DND-41 (cell line): ENCODE data around the gene ACER2.
A peak's percentile ranks its signal among the peaks of the same experiment; 100 is the strongest.

Source experiments
- ATAC-seq: fragments of 200-7000 bp; cut with Tn5 transposase; 3 replicates; pipeline ENCODE4 v1.9.1; 2021; ENCODE audit warnings: low read depth; ENCODE audit not compliant: insufficient read depth
- DNase-seq: peaks from one replicate; pipeline ENCODE4 v3.0.0-alpha.2; 2020
- H2AFZ ChIP-seq: 2 replicates; pipeline ENCODE4 v1.6.0; 2012; ENCODE audit warnings: low read depth, low read length
- H3K27ac ChIP-seq: 2 replicates; pipeline ENCODE4 v1.5.1; 2012; ENCODE audit warnings: low read length, inconsistent platforms
- H3K27me3 ChIP-seq: fragments of 200-600 bp; sonication (generic); 2 replicates; pipeline ENCODE4 v1.6.0; 2012; ENCODE audit warnings: low read length, mild to moderate bottlenecking, inconsistent platforms; ENCODE audit not compliant: insufficient read depth, poor library complexity
- H3K36me3 ChIP-seq: 2 replicates; pipeline ENCODE4 v1.5.1; 2012; ENCODE audit warnings: low read length, inconsistent platforms; ENCODE audit not compliant: insufficient read depth
- H3K4me1 ChIP-seq: 2 replicates; pipeline ENCODE4 v1.5.1; 2012; ENCODE audit warnings: mild to moderate bottlenecking, low read length; ENCODE audit not compliant: insufficient read depth
- H3K4me2 ChIP-seq: 2 replicates; pipeline ENCODE4 v1.6.0; 2012; ENCODE audit warnings: mild to moderate bottlenecking, moderate library complexity, low read length, inconsistent platforms; ENCODE audit not compliant: insufficient read depth
- H3K4me3 ChIP-seq, 2 experiments: fragments of 200-600 bp in 1 of 2; shearing (Covaris generic) in 1 of 2; 2 replicates each; pipeline ENCODE4 v1.5.1; 2012 to 2016; ENCODE audit warnings: inconsistent platforms in 2 of 2, low read length in 2 of 2, mild to moderate bottlenecking in 2 of 2, low read depth in 1 of 2, moderate library complexity in 1 of 2
- H3K79me2 ChIP-seq: 2 replicates; pipeline ENCODE4 v1.6.0; 2012; ENCODE audit warnings: low read length, inconsistent platforms; ENCODE audit not compliant: insufficient read depth
- H3K9ac ChIP-seq: 2 replicates; pipeline ENCODE4 v1.6.0; 2012; ENCODE audit warnings: low read depth, mild to moderate bottlenecking, inconsistent platforms, low read length, moderate library complexity
- H3K9me3 ChIP-seq: 2 replicates; pipeline ENCODE4 v1.5.1; 2012; ENCODE audit warnings: low read length, moderate library complexity, mild to moderate bottlenecking, inconsistent platforms; ENCODE audit not compliant: insufficient read depth, severe bottlenecking
- H4K20me1 ChIP-seq: 2 replicates; pipeline ENCODE4 v1.6.0; 2012; ENCODE audit warnings: low read length; ENCODE audit not compliant: insufficient read depth
- CTCF ChIP-seq: IDR thresholded peaks from 2 replicates; pipeline ENCODE4 v1.5.1; 2012; ENCODE audit warnings: borderline replicate concordance, low read length, moderate library complexity, mild to moderate bottlenecking; ENCODE audit not compliant: poor library complexity, severe bottlenecking; ENCODE audit errors: extremely low read depth
- EZH2 ChIP-seq: IDR thresholded peaks from 3 replicates; pipeline ENCODE4 v1.6.1; 2012; ENCODE audit warnings: borderline replicate concordance, low read depth, mild to moderate bottlenecking, moderate library complexity, low read length, inconsistent platforms; ENCODE audit not compliant: severe bottlenecking

ACER2 gene

GRCh38 chr9:19408693-19409400 is at the start of gene ACER2:
Gene ACER2, plus strand, starts transcription at chr9:19409009. Its CDS starts 76 bp downstream, at chr9:19409085.
- peak within 1 kb of the TSS; percentile 75 for H2AFZ ChIP-seq
- peak; percentile 95 for DNase-seq
- peak within 1 kb of the TSS; percentile 78 for H3K27ac ChIP-seq
- H3K4me2 ChIP-seq = peak within 1 kb of the TSS; percentile 92
- H3K79me2 ChIP-seq = no peaks in the 10 kb centered on the region
- H3K4me3 ChIP-seq = peak within 1 kb of the TSS; percentile 35 to 81; a peak in 3 of 4 replicates
- no peaks in the 10 kb centered on the region for H3K27me3 ChIP-seq
- H3K36me3 ChIP-seq = no peaks in the 10 kb centered on the region
- peaks cover 20% of the 10 kb centered on the region for H3K4me1 ChIP-seq
- peak; percentile 90 for ATAC-seq
- H4K20me1 ChIP-seq = no peaks in the 10 kb centered on the region
- TF ChIP-seq EZH2 (no peak), CTCF (peak; percentile 30)
- no peaks in the 10 kb centered on the region for H3K9me3 ChIP-seq
- H3K9ac ChIP-seq = peak within 1 kb of the TSS; percentile 64

GRCh38 chr9:19369107-19369506 is 39.7 kb upstream of the ACER2 start:
- no peak overlapping the region for H2AFZ ChIP-seq
- no peaks in the 10 kb centered on the region for H3K9me3 ChIP-seq
- H3K4me2 ChIP-seq = no peak overlapping the region
- no peaks in the 10 kb centered on the region for H3K27me3 ChIP-seq
- no peaks in the 10 kb centered on the region for H3K4me1 ChIP-seq
- H3K4me3 ChIP-seq = no peak overlapping the region
- H3K9ac ChIP-seq = no peak overlapping the region
- TF ChIP-seq CTCF (no peak), EZH2 (no peak)
- H3K36me3 ChIP-seq = peaks cover 35% of the 10 kb centered on the region
- H3K79me2 ChIP-seq = no peaks in the 10 kb centered on the region
- DNase-seq (no peak), ATAC-seq (no peak)
- no peaks in the 10 kb centered on the region for H4K20me1 ChIP-seq
- H3K27ac ChIP-seq = no peak overlapping the region

- H3K27me3 ChIP-seq = no peaks in the 10 kb centered on the region
- ATAC-seq (no peak), DNase-seq (no peak)
- H2AFZ ChIP-seq = no peak overlapping the region
- peaks cover 48% of the 10 kb centered on the region for H3K36me3 ChIP-seq
- peaks cover 2% of the 10 kb centered on the region; the same call in 1 of the 2 replicates for H3K79me2 ChIP-seq
- no peak overlapping the region for H3K4me3 ChIP-seq
- peaks cover 2% of the 10 kb centered on the region; the same call in 1 of the 2 replicates for H4K20me1 ChIP-seq
- H3K27ac ChIP-seq = no peak overlapping the region
- TF ChIP-seq EZH2 = no peak
- TF ChIP-seq CTCF = peak; percentile 22
- H3K9me3 ChIP-seq = no peaks in the 10 kb centered on the region
- no peak overlapping the region for H3K4me2 ChIP-seq
- H3K4me1 ChIP-seq = peaks cover 2% of the 10 kb centered on the region; the same call in 1 of the 2 replicates
- no peak overlapping the region for H3K9ac ChIP-seq
Observed at GRCh38 chr9:19371942-19372341, 36.9 kb upstream of the ACER2 start.
